Neuron (in vitro differentiated cells): ENCODE measurements around the gene TDRD7.
"Not testable (repeated sequence)": the region's sequence is repeated elsewhere in the genome, so short reads cannot be mapped to it uniquely, and the experiment has no call there.

ENCODE experiments used
- H2AFZ ChIP-seq: one replicate; pipeline ENCODE4 v1.6.1; 2013; ENCODE audit warnings: low read depth, mild to moderate bottlenecking, inconsistent platforms, low read length, moderate library complexity
- H3K27me3 ChIP-seq: one replicate; pipeline ENCODE4 v1.6.1; 2013; ENCODE audit warnings: low read length; ENCODE audit not compliant: insufficient read depth
- H3K36me3 ChIP-seq: one replicate; pipeline ENCODE4 v1.6.1; 2013; ENCODE audit warnings: low read length; ENCODE audit not compliant: insufficient read depth
- H3K4me1 ChIP-seq: one replicate; pipeline ENCODE4 v1.6.1; 2013; ENCODE audit warnings: low read length; ENCODE audit not compliant: insufficient read depth
- H3K4me3 ChIP-seq: 2 replicates; pipeline ENCODE4 v1.5.1; 2013; ENCODE audit warnings: mild to moderate bottlenecking, low read length, moderate library complexity
- H3K9me3 ChIP-seq: one replicate; pipeline ENCODE4 v1.6.1; 2013; ENCODE audit warnings: low read length

TDRD7 gene

GRCh38 chr9:97480174-97480573, 68.3 kb downstream of the TDRD7 start:
- H3K27me3 ChIP-seq, result peaks cover 7% of the 10 kb centered on the region
- no peaks in the 10 kb centered on the region for H3K36me3 ChIP-seq
- no peak overlapping the region for H3K4me3 ChIP-seq
- no peaks in the 10 kb centered on the region for H3K4me1 ChIP-seq
- H2AFZ ChIP-seq, result no peak overlapping the region
- H3K9me3 ChIP-seq, result peaks cover 2% of the 10 kb centered on the region

GRCh38 chr9:97480749-97481148, 68.9 kb downstream of the TDRD7 start:
- Histone ChIP-seq H3K4me1 (no peaks in the 10 kb centered on the region), H3K27me3 (peaks cover 7% of the 10 kb centered on the region), H3K36me3 (no peaks in the 10 kb centered on the region), H3K9me3 (peaks cover 2% of the 10 kb centered on the region), H2AFZ (no peak overlapping the region), H3K4me3 (no peak overlapping the region)

- Histone ChIP-seq H3K27me3 (peaks cover 7% of the 10 kb centered on the region), H2AFZ (no peak overlapping the region), H3K4me1 (no peaks in the 10 kb centered on the region), H3K9me3 (peaks cover 2% of the 10 kb centered on the region), H3K36me3 (no peaks in the 10 kb centered on the region), H3K4me3 (no peak overlapping the region)
Observed at GRCh38 chr9:97484134-97484533, 72.2 kb downstream of the TDRD7 start.

GRCh38 chr9:97487107-97487506, 75.2 kb downstream of the TDRD7 start:
- no peaks in the 10 kb centered on the region for H3K4me1 ChIP-seq
- H3K9me3 ChIP-seq, result peaks cover 2% of the 10 kb centered on the region
- peaks cover 3% of the 10 kb centered on the region for H3K27me3 ChIP-seq
- H2AFZ ChIP-seq, result no peak overlapping the region
- H3K4me3 ChIP-seq, result no peak overlapping the region
- H3K36me3 ChIP-seq, result no peaks in the 10 kb centered on the region

- Histone ChIP-seq H3K9me3 (peaks cover under 1% of the 10 kb centered on the region), H3K36me3 (no peaks in the 10 kb centered on the region), H2AFZ (no peak overlapping the region), H3K27me3 (peaks cover 3% of the 10 kb centered on the region), H3K4me3 (no peak overlapping the region), H3K4me1 (no peaks in the 10 kb centered on the region)
Observed at GRCh38 chr9:97487861-97488260, 76.0 kb downstream of the TDRD7 start.

- Histone ChIP-seq H2AFZ (no peak overlapping the region), H3K27me3 (no peaks in the 10 kb centered on the region), H3K4me3 (no peak overlapping the region), H3K4me1 (no peaks in the 10 kb centered on the region), H3K9me3 (no peaks in the 10 kb centered on the region), H3K36me3 (no peaks in the 10 kb centered on the region)
Observed at GRCh38 chr9:97491216-97491999, 79.5 kb downstream of the TDRD7 start.

GRCh38 chr9:97497558-97498375, 85.9 kb downstream of the TDRD7 start:
- not testable (repeated sequence) for H3K4me3 ChIP-seq, H3K4me1 ChIP-seq, H3K36me3 ChIP-seq, H3K9me3 ChIP-seq, H2AFZ ChIP-seq
- peaks cover 34% of the 10 kb centered on the region for H3K27me3 ChIP-seq

- not testable (repeated sequence) for H3K9me3 ChIP-seq, H3K4me3 ChIP-seq, H3K36me3 ChIP-seq, H2AFZ ChIP-seq, H3K4me1 ChIP-seq
- peaks cover 45% of the 10 kb centered on the region for H3K27me3 ChIP-seq
Observed at GRCh38 chr9:97498846-97499245, 87.0 kb downstream of the TDRD7 start.

GRCh38 chr9:97500263-97500662, 88.4 kb downstream of the TDRD7 start:
- no peak overlapping the region for H2AFZ ChIP-seq
- H3K9me3 ChIP-seq, result peaks cover 2% of the 10 kb centered on the region
- H3K4me1 ChIP-seq, result peaks cover 9% of the 10 kb centered on the region
- H3K27me3 ChIP-seq, result peaks cover 59% of the 10 kb centered on the region
- H3K4me3 ChIP-seq, result no peak overlapping the region
- no peaks in the 10 kb centered on the region for H3K36me3 ChIP-seq

- H3K27me3 ChIP-seq, result peaks cover 64% of the 10 kb centered on the region
- peaks cover 9% of the 10 kb centered on the region for H3K4me1 ChIP-seq
- no peak overlapping the region for H2AFZ ChIP-seq
- H3K9me3 ChIP-seq, result peaks cover 2% of the 10 kb centered on the region
- no peak overlapping the region for H3K4me3 ChIP-seq
- H3K36me3 ChIP-seq, result no peaks in the 10 kb centered on the region
Observed at GRCh38 chr9:97500765-97501176, 88.9 kb downstream of the TDRD7 start.

GRCh38 chr9:97501177-97501971, 89.5 kb downstream of the TDRD7 start, which contains the start of gene TMOD1:
Gene TMOD1, plus strand, starts transcription at chr9:97501666. Its CDS starts 22,523 bp downstream, at chr9:97524189.
- Histone ChIP-seq H3K9me3 (peaks cover 2% of the 10 kb centered on the region), H3K4me3 (no peak within 1 kb of the TSS), H3K4me1 (peaks cover 9% of the 10 kb centered on the region), H3K36me3 (no peaks in the 10 kb centered on the region), H2AFZ (no peak within 1 kb of the TSS), H3K27me3 (peaks cover 70% of the 10 kb centered on the region)

- no peaks in the 10 kb centered on the region for H3K36me3 ChIP-seq
- no peak overlapping the region for H2AFZ ChIP-seq
- peaks cover 2% of the 10 kb centered on the region for H3K9me3 ChIP-seq
- peaks cover 9% of the 10 kb centered on the region for H3K4me1 ChIP-seq
- H3K4me3 ChIP-seq, result no peak overlapping the region
- peaks cover 74% of the 10 kb centered on the region for H3K27me3 ChIP-seq
Observed at GRCh38 chr9:97501972-97502221, 90.0 kb downstream of the TDRD7 start.
